Spleen (tissue), 11 donors: ENCODE measurements around the gene TACC2. TPM values are rescaled to one million over a fixed set of nuclear protein-coding genes. Genes with fewer than 3 reads are reported as not detected.

ENCODE experiments used
- DNase-seq: peaks from one replicate; pipeline ENCODE4 v3.0.0-alpha.2; 2020
- H3K27ac ChIP-seq, 8 donors: fragments of 200-600 bp; sonication (generic) in 7 of 8; 1 replicate in 4 of 8; 2 replicates in 4 of 8; pipeline versions ENCODE4 v1.5.0 to v1.8.0; 2016 to 2021; ENCODE audit warnings: inconsistent platforms in 4 of 8, mild to moderate bottlenecking in 4 of 8, moderate library complexity in 1 of 8
- H3K27me3 ChIP-seq, 7 donors: fragments of 200-600 bp; sonication (generic) in 6 of 7; replicated peaks in 1 of 7; 1 replicate in 4 of 7; 2 replicates in 3 of 7; pipeline versions ENCODE4 v1.5.0 to v1.8.0; 2016 to 2021; ENCODE audit warnings: inconsistent platforms in 3 of 7, mild to moderate bottlenecking in 1 of 7
- H3K36me3 ChIP-seq, 6 donors: fragments of 200-600 bp; sonication (generic) in 5 of 6; 1 replicate in 4 of 6; 2 replicates in 2 of 6; pipeline versions ENCODE4 v1.5.0 to v1.8.0; 2016 to 2021; ENCODE audit warnings: inconsistent platforms in 2 of 6
- H3K4me1 ChIP-seq, 6 donors: fragments of 200-600 bp; sonication (generic) in 5 of 6; 1 replicate in 3 of 6; 2 replicates in 3 of 6; pipeline versions ENCODE4 v1.5.0 to v1.8.0; 2016 to 2021; ENCODE audit warnings: inconsistent platforms in 3 of 6
- H3K4me3 ChIP-seq, 8 donors: fragments of 200-600 bp; sonication (generic) in 7 of 8; 1 replicate in 4 of 8; 2 replicates in 4 of 8; pipeline versions ENCODE4 v1.5.0 to v1.8.0; 2016 to 2021; ENCODE audit warnings: inconsistent platforms in 4 of 8, mild to moderate bottlenecking in 4 of 8, moderate library complexity in 2 of 8
- H3K9me3 ChIP-seq, 8 donors: fragments of 200-600 bp; sonication (generic) in 7 of 8; 1 replicate in 4 of 8; 2 replicates in 4 of 8; pipeline versions ENCODE4 v1.5.0 to v1.8.0; 2016 to 2021; ENCODE audit warnings: inconsistent platforms in 4 of 8
- CTCF ChIP-seq, 11 experiments: fragments of 200-600 bp in 7 of 11; fragments of 450-650 bp in 4 of 11; sonication (generic) in 4 of 11; IDR thresholded peaks in 8 of 11; conservative IDR thresholded peaks in 3 of 11; 1 replicate in 7 of 11; 2 replicates in 4 of 11; pipeline versions ENCODE4 v1.4.0 to v1.8.0; 2016 to 2021; ENCODE audit warnings: antibody characterized with exemption in 11 of 11, inconsistent platforms in 4 of 11, mild to moderate bottlenecking in 1 of 11
- POLR2A ChIP-seq, 3 donors: fragments of 450-650 bp; IDR thresholded peaks; one replicate each; pipeline ENCODE4 v1.5.1; 2017; ENCODE audit warnings: antibody characterized with exemption in 3 of 3, mild to moderate bottlenecking in 1 of 3
- POLR2AphosphoS5 ChIP-seq, 3 donors: sonication (generic); formaldehyde crosslinking; IDR thresholded peaks; one replicate each; pipeline ENCODE4 v1.5.1; 2017; ENCODE audit warnings: antibody characterized with exemption in 3 of 3
- WGBS, 5 donors: extraction: QIAGEN DNeasy Blood & Tissue Kit in 3 of 5; methylation state at CpG; one replicate each; pipeline versions ENCODE4 v1.1.5 to v1.1.7; 2013 to 2018; 5-methylcytosine and 5-hydroxymethylcytosine counted together
- intact Hi-C: fragments of 100-400 bp; cut with DNase I; formaldehyde crosslinking; loops from one replicate; pipeline ENCODE4 v1.15.0; 2023; ENCODE audit warnings: low total_unique reads
- polyA plus RNA-seq, 3 donors: library from polyadenylated mRNA; stranded (reverse); fragments of 200-250 nt; gene quantifications; one replicate each; pipeline ENCODE4 v1.2.1, GENCODE V29; 2013
- total RNA-seq, 7 donors: library from RNA; depleted of rRNA in 3 of 7; stranded (reverse); fragments of >200 nt in 3 of 7; fragmentation: NEBNext Ultra II Directional in 4 of 7; extraction: Animal tissue kit (Norgen Biotek cat#: 25700) in 4 of 7; gene quantifications; one replicate each; pipeline versions ENCODE4 v1.1.0 to v1.2.1, GENCODE V29; 2016 to 2021
- donor health status: healthy with polysubstance abuse.
- donor health status: DM: no; HTN: no; CAD: no; lungs with moderate emphysema.
- donor health status: DM: no; HTN: no; CAD: no.
- donor health status: Bipolar disorder and iron deficiency.
- donor health status: healthy.
- donor health status: DM: no; HTN: no; CAD: no.
- donor health status: DM: yes; HTN: yes; CAD: no.

The TACC2 gene
- total and polyA plus RNA-seq, 10 donors: 2.4 to 13.9 (median 4.5) TPM

DNA sequence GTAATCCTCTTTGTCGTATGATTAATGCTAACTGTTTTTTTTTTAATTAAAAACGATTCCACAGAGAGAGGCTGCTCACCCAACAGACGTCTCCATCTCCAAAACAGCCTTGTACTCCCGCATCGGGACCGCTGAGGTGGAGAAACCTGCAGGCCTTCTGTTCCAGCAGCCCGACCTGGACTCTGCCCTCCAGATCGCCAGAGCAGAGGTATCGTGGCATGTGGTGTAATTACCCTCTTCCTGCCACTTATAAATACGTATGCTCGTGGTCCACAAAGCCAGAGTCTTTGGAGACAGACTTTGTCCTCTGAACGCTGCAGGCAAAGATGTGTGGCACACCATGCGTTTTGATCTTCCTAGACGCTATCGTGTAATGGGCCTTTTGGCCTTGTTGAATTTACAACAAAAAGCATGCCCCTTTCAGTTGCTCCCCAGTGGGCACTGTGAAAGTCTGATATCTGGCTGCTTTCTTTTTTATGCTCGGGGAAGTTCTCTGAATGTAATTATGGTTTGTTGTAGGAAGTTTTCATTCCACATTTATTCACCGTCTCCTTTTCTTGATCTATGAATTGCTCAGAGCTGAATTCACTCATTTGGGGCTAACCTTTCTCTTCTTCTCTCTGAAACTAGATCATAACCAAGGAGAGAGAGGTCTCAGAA is 248.5 kb downstream of the TACC2 start:
- intact Hi-C loops: no loop called here
- TF ChIP-seq POLR2A (IDR thresholded peaks at IDR 0.05): no peak
- TF ChIP-seq CTCF (IDR thresholded peaks at IDR 0.05 in 8 of 11, conservative IDR thresholded peaks at IDR 0.05 in 3 of 11): no peak
- no peak for TF ChIP-seq POLR2AphosphoS5 (IDR thresholded peaks at IDR 0.05)
- DNase-seq: peak; percentile 28
- WGBS, 5 donors: 80 to 90% (median 82%) methylated on average over 17 of the region's 17 CpGs
- no peaks in the 10 kb centered on the region for H3K4me1 ChIP-seq
- H3K9me3 ChIP-seq: no peaks in the 10 kb centered on the region
- peaks cover 0 to 19% (median 0%) of the 10 kb centered on the region in 6 donors for H3K36me3 ChIP-seq
- H3K27me3 ChIP-seq: peaks cover 0 to 6% (median 0%) of the 10 kb centered on the region in 7 donors
- H3K27ac ChIP-seq: no peak overlapping the region
- H3K4me3 ChIP-seq: no peak overlapping the region

- Histone ChIP-seq H3K36me3 (peaks cover 0 to 19% (median 0%) of the 10 kb centered on the region in 6 donors), H3K27me3 (no peaks in the 10 kb centered on the region), H3K27ac (no peak overlapping the region), H3K4me3 (no peak overlapping the region), H3K9me3 (no peaks in the 10 kb centered on the region), H3K4me1 (no peaks in the 10 kb centered on the region)
- TF ChIP-seq POLR2A (IDR thresholded peaks at IDR 0.05) (no peak), POLR2AphosphoS5 (IDR thresholded peaks at IDR 0.05) (no peak)
- intact Hi-C loops: no loop called here
- WGBS, 5 donors: 83 to 89% (median 85%) methylated on average over 10 of the region's 10 CpGs
- DNase-seq: peak; percentile 45
These were observed 250.8 kb downstream of the TACC2 start for GRCh38 chr10:122239578-122240257.

- peak; percentile 21 for DNase-seq
- intact Hi-C loops: no loop called here
- Histone ChIP-seq H3K4me3 (no peak overlapping the region), H3K9me3 (no peaks in the 10 kb centered on the region), H3K36me3 (peaks cover 0 to 19% (median 0%) of the 10 kb centered on the region in 6 donors), H3K27ac (no peak overlapping the region), H3K4me1 (no peaks in the 10 kb centered on the region), H3K27me3 (no peaks in the 10 kb centered on the region)
- 77 to 95% (median 92%) methylated on average over 6 of the region's 6 CpGs for WGBS, 5 donors
- TF ChIP-seq POLR2AphosphoS5 (IDR thresholded peaks at IDR 0.05): no peak
- no peak for TF ChIP-seq POLR2A (IDR thresholded peaks at IDR 0.05)
- no peak for TF ChIP-seq CTCF (IDR thresholded peaks at IDR 0.05 in 8 of 11, conservative IDR thresholded peaks at IDR 0.05 in 3 of 11)
These were observed 251.4 kb downstream of the TACC2 start for GRCh38 chr10:122240401-122240800.

- no peak overlapping the region for H3K27ac ChIP-seq
- no peak for TF ChIP-seq POLR2A (IDR thresholded peaks at IDR 0.05)
- intact Hi-C loops: no loop called here
- DNase-seq: peak; percentile 46
- H3K4me3 ChIP-seq: no peak overlapping the region
- no peaks in the 10 kb centered on the region for H3K9me3 ChIP-seq
- H3K27me3 ChIP-seq: no peaks in the 10 kb centered on the region
- WGBS, 5 donors: 89 to 95% (median 91%) methylated on average over 8 of the region's 8 CpGs
- H3K36me3 ChIP-seq: peaks cover 0 to 19% (median 0%) of the 10 kb centered on the region in 6 donors
- no peaks in the 10 kb centered on the region for H3K4me1 ChIP-seq
These were observed 252.9 kb downstream of the TACC2 start for GRCh38 chr10:122241836-122242235.

- H3K9me3 ChIP-seq: no peaks in the 10 kb centered on the region
- intact Hi-C loops: no loop called here
- WGBS, 5 donors: 78 to 92% (median 88%) methylated on average over 2 of the region's 2 CpGs
- no peaks in the 10 kb centered on the region for H3K27me3 ChIP-seq
- H3K36me3 ChIP-seq: peaks cover 0 to 6% (median 0%) of the 10 kb centered on the region in 6 donors
- no peak overlapping the region for H3K4me3 ChIP-seq
- DNase-seq: no peak
- H3K4me1 ChIP-seq: no peaks in the 10 kb centered on the region
- TF ChIP-seq CTCF (IDR thresholded peaks at IDR 0.05 in 8 of 11, conservative IDR thresholded peaks at IDR 0.05 in 3 of 11) (no peak), POLR2A (IDR thresholded peaks at IDR 0.05) (no peak), POLR2AphosphoS5 (IDR thresholded peaks at IDR 0.05) (no peak)
- no peak overlapping the region for H3K27ac ChIP-seq
These were observed 254.6 kb downstream of the TACC2 start for GRCh38 chr10:122243550-122243949.
